Esophagus muscularis mucosa (tissue), 4 donors: Measurements from ENCODE around the gene APOBEC2.

Source experiments
- EP300 ChIP-seq: sonication (generic); formaldehyde crosslinking; IDR thresholded peaks from one replicate; pipeline ENCODE4 v1.6.1; 2017; ENCODE audit warnings: antibody characterized with exemption
- POLR2A ChIP-seq: fragments of 450-650 bp; IDR thresholded peaks from one replicate; pipeline ENCODE4 v1.6.1; 2017; ENCODE audit warnings: antibody characterized with exemption, moderate library complexity, mild to moderate bottlenecking, low read depth
- POLR2AphosphoS5 ChIP-seq, 2 donors: sonication (generic); formaldehyde crosslinking; IDR thresholded peaks; one replicate each; pipeline ENCODE4 v1.6.1; 2017; ENCODE audit warnings: antibody characterized with exemption in 2 of 2
- TF ChIP-seq, protein P1 (sequence below), 3 experiments: fragments of 200-600 bp in 2 of 3; fragments of 450-650 bp in 1 of 3; sonication (generic) in 2 of 3; IDR thresholded peaks; one replicate each; pipeline ENCODE4 v1.5.1; 2017 to 2019; ENCODE audit warnings: antibody characterized with exemption in 3 of 3, mild to moderate bottlenecking in 2 of 3, moderate library complexity in 1 of 3

DNA sequence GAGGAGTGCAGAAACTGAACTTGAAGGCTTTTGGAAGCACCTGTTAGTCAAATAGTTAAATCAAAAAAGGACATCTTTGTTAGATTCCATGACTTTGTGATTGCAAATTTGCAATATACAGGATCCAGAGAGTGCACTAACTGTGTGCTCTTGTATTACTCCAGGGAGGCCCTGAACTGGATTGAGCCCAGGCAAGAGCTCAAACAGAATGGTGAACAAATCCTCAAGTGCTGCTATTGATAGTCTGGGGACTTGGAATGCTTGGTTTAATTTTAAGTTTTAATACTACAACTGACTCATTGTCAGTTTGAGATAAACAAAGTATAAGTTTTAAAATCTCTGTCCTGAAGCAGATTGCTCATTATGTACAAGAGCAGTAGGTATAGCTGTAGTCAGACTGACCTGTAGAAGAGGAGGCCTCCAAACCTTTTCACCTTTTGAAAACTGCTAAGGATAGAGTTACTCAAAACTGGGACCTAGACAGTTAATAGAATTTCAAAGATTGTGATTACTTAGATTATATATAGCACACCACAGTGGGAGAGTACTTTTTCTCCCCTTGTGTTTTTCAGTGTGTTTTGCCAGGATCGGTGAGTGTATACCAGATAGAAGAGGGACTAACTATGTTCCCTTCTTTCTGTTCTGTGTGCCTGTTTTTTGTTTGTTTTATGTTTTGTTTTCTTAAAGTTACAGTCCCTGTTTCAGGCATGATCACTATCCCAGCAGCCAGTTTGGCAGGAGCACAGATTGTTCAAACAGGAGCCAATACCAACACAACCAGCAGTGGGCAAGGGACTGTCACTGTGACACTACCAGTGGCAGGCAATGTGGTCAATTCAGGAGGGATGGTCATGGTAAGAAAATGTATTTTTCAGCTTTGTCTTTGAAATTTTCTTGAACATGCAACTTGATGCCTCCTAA is 38.1 kb downstream of the APOBEC2 start:
- TF ChIP-seq, protein P1, sequence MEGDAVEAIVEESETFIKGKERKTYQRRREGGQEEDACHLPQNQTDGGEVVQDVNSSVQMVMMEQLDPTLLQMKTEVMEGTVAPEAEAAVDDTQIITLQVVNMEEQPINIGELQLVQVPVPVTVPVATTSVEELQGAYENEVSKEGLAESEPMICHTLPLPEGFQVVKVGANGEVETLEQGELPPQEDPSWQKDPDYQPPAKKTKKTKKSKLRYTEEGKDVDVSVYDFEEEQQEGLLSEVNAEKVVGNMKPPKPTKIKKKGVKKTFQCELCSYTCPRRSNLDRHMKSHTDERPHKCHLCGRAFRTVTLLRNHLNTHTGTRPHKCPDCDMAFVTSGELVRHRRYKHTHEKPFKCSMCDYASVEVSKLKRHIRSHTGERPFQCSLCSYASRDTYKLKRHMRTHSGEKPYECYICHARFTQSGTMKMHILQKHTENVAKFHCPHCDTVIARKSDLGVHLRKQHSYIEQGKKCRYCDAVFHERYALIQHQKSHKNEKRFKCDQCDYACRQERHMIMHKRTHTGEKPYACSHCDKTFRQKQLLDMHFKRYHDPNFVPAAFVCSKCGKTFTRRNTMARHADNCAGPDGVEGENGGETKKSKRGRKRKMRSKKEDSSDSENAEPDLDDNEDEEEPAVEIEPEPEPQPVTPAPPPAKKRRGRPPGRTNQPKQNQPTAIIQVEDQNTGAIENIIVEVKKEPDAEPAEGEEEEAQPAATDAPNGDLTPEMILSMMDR (IDR thresholded peaks at IDR 0.05): no peak
- TF ChIP-seq POLR2AphosphoS5 (IDR thresholded peaks at IDR 0.05) (no peak), EP300 (no peak), POLR2A (no peak)
